Effector memory CD8-positive, alpha-beta T cell (primary cell): Measurements from ENCODE around the gene SERPINB12.

ENCODE experiments used
- ATAC-seq: fragments of 150-1000 bp; cut with Tn5 transposase; replicated peaks from 2 replicates; pipeline ENCODE4 v1.10.0; 2021; ENCODE audit warnings: mild to moderate bottlenecking, moderate library complexity
- DNase-seq, 3 experiments: peaks; one replicate each; pipeline ENCODE4 v3.0.0; 2021
- H3K27ac Mint-ChIP-seq, 2 donors: one replicate each; pipeline ENCODE4 v1.8.0; 2022; ENCODE audit warnings: mild to moderate bottlenecking in 2 of 2, mixed read lengths in 2 of 2, moderate library complexity in 2 of 2
- H3K27me3 Mint-ChIP-seq, 2 donors: one replicate each; pipeline ENCODE4 v1.8.0; 2022; ENCODE audit warnings: mixed read lengths in 2 of 2
- H3K36me3 Mint-ChIP-seq: one replicate; pipeline ENCODE4 v1.8.0; 2022; ENCODE audit warnings: mild to moderate bottlenecking, moderate library complexity, mixed read lengths; ENCODE audit not compliant: insufficient read depth
- H3K4me1 Mint-ChIP-seq, 2 donors: one replicate each; pipeline ENCODE4 v1.8.0; 2022; ENCODE audit warnings: low read depth in 2 of 2, mixed read lengths in 2 of 2
- H3K4me3 Mint-ChIP-seq, 2 donors: one replicate each; pipeline ENCODE4 v1.8.0; 2022; ENCODE audit warnings: mild to moderate bottlenecking in 2 of 2, mixed read lengths in 2 of 2, moderate library complexity in 2 of 2
- H3K9me3 Mint-ChIP-seq, 2 donors: one replicate each; pipeline ENCODE4 v1.8.0; 2022; ENCODE audit warnings: mixed read lengths in 2 of 2

The SERPINB12 gene

GRCh38 chr18:63591725-63592124 is 49.6 kb downstream of the SERPINB12 start:
- Mint-ChIP-seq H3K9me3 (no peaks in the 10 kb centered on the region), H3K4me3 (no peak overlapping the region), H3K27me3 (peaks cover 0 to 21% of the 10 kb centered on the region in 2 donors), H3K36me3 (no peaks in the 10 kb centered on the region), H3K27ac (no peak overlapping the region), H3K4me1 (no peaks in the 10 kb centered on the region)
- DNase-seq (no peak), ATAC-seq (no peak)

DNA sequence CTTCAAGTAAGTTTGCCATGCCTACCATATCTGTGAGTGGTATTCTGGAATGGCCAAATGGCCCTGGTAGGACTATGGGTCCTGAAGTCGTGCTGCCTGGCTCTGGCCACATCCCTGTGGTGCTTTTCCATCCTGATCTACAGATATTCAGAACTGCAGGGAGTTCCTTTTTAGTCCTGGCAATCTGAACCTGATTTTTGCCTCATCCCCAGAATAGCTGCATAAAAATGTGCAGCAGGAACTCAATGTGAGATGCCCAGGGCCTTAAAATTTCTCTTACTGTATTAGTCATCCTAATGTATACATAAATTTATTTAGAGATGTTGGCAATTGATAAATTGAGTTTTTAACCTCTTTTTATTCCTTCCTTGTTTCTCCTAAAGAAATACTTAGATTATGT is 50.3 kb downstream of the SERPINB12 start:
- Mint-ChIP-seq H3K27ac (no peak overlapping the region), H3K4me1 (no peaks in the 10 kb centered on the region), H3K4me3 (no peak overlapping the region), H3K36me3 (no peaks in the 10 kb centered on the region), H3K9me3 (no peaks in the 10 kb centered on the region), H3K27me3 (peaks cover 0 to 21% of the 10 kb centered on the region in 2 donors)
- no peak for DNase-seq
- no peak for ATAC-seq

- Mint-ChIP-seq H3K36me3 (no peaks in the 10 kb centered on the region), H3K27ac (no peak overlapping the region), H3K27me3 (peaks cover 6 to 14% of the 10 kb centered on the region in 2 donors), H3K4me3 (no peak overlapping the region), H3K9me3 (no peaks in the 10 kb centered on the region), H3K4me1 (no peaks in the 10 kb centered on the region)
- ATAC-seq (no peak), DNase-seq (no peak)
Measured at GRCh38 chr18:63596964-63597363, 54.8 kb downstream of the SERPINB12 start.

GRCh38 chr18:63603355-63603754 is 61.2 kb downstream of the SERPINB12 start:
- ATAC-seq (no peak), DNase-seq (no peak)
- Mint-ChIP-seq H3K4me3 (no peak overlapping the region), H3K36me3 (no peaks in the 10 kb centered on the region), H3K4me1 (no peaks in the 10 kb centered on the region), H3K27ac (no peak overlapping the region), H3K27me3 (peaks cover 0 to 24% of the 10 kb centered on the region in 2 donors), H3K9me3 (no peaks in the 10 kb centered on the region)

DNA sequence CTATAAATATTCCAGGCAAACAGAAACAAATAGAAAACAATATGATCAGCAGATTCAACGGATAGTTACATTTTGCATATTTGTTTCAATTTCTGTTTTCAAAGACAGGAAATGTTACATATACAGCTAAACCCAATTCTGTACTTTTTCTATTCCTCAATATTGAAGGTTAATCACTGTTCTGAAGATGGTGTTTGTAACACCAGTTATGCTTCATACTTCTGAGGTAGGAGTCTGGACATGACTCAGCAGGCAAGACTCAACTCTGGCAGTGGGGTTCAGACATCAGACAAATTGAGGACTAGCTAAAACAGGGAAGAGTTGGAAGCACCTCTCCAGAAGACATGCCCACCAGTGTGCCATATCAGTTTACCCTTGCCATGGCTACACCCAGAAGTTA is 61.6 kb downstream of the SERPINB12 start:
- Mint-ChIP-seq H3K27ac (no peak overlapping the region), H3K4me1 (no peaks in the 10 kb centered on the region), H3K4me3 (no peak overlapping the region), H3K36me3 (no peaks in the 10 kb centered on the region), H3K27me3 (peaks cover 0 to 23% of the 10 kb centered on the region in 2 donors), H3K9me3 (no peaks in the 10 kb centered on the region)
- DNase-seq (no peak), ATAC-seq (no peak)

GRCh38 chr18:63604791-63605567 is 62.8 kb downstream of the SERPINB12 start:
- H3K27ac Mint-ChIP-seq, result no peak overlapping the region
- no peak for ATAC-seq
- H3K4me1 Mint-ChIP-seq, result no peaks in the 10 kb centered on the region

GRCh38 chr18:63606526-63606925 is 64.4 kb downstream of the SERPINB12 start:
- Mint-ChIP-seq H3K36me3 (no peaks in the 10 kb centered on the region), H3K9me3 (no peaks in the 10 kb centered on the region), H3K27me3 (peaks cover 0 to 24% of the 10 kb centered on the region in 2 donors), H3K4me3 (no peak overlapping the region), H3K4me1 (no peaks in the 10 kb centered on the region), H3K27ac (no peak overlapping the region)
- no peak for DNase-seq
- no peak for ATAC-seq

More at GRCh38 chr18:63604791-63605567, 62.8 kb downstream of the SERPINB12 start:
- no peak for DNase-seq
- H3K4me3 Mint-ChIP-seq, result no peak overlapping the region
- no peaks in the 10 kb centered on the region for H3K9me3 Mint-ChIP-seq
- no peaks in the 10 kb centered on the region for H3K36me3 Mint-ChIP-seq
- peaks cover 0 to 18% of the 10 kb centered on the region in 2 donors for H3K27me3 Mint-ChIP-seq

GRCh38 chr18:63613420-63613819 is 71.3 kb downstream of the SERPINB12 start:
- Mint-ChIP-seq H3K27ac (no peak overlapping the region), H3K9me3 (no peaks in the 10 kb centered on the region), H3K4me3 (no peak overlapping the region), H3K27me3 (peaks cover 5 to 6% of the 10 kb centered on the region in 2 donors), H3K36me3 (no peaks in the 10 kb centered on the region), H3K4me1 (no peaks in the 10 kb centered on the region)
- DNase-seq (no peak), ATAC-seq (no peak)

- H3K4me1 Mint-ChIP-seq, result no peaks in the 10 kb centered on the region
Measured at GRCh38 chr18:63617049-63617914, 75.1 kb downstream of the SERPINB12 start.

GRCh38 chr18:63617915-63618234 is 75.7 kb downstream of the SERPINB12 start:
- Mint-ChIP-seq H3K4me3 (no peak overlapping the region), H3K27me3 (peaks cover 0 to 5% of the 10 kb centered on the region in 2 donors), H3K4me1 (no peaks in the 10 kb centered on the region), H3K36me3 (no peaks in the 10 kb centered on the region), H3K9me3 (no peaks in the 10 kb centered on the region), H3K27ac (no peak overlapping the region)
- ATAC-seq (no peak), DNase-seq (no peak)

More at GRCh38 chr18:63617049-63617914, 75.1 kb downstream of the SERPINB12 start:
- Mint-ChIP-seq H3K27me3 (peaks cover 0 to 5% of the 10 kb centered on the region in 2 donors), H3K27ac (no peak overlapping the region), H3K4me3 (no peak overlapping the region), H3K36me3 (no peaks in the 10 kb centered on the region), H3K9me3 (no peaks in the 10 kb centered on the region)
- DNase-seq (no peak), ATAC-seq (no peak)
